ENCODE data around the gene GLYATL3.
"Not testable (repeated sequence)": the region's sequence is repeated elsewhere in the genome, so short reads cannot be mapped to it uniquely, and the experiment has no call there.

GRCh38 chr6:49483380-49483779 is 16.3 kb upstream of the GLYATL3 start:
- TF ChIP-seq POLR2A (IDR thresholded peaks at IDR 0.05; ENCODE audit: low read depth, low read length); TAF1 (IDR thresholded peaks at IDR 0.05; ENCODE audit: borderline replicate concordance, low read depth, low read length): not testable (repeated sequence)

Measured in GM12892 (cell line).